Skeletal muscle cell (primary cell): ENCODE measurements around the gene CACTIN.
"Not testable (repeated sequence)": the region's sequence is repeated elsewhere in the genome, so short reads cannot be mapped to it uniquely, and the experiment has no call there.

Experiments used
- DNase-seq: peaks from one replicate; pipeline ENCODE4 v3.0.0-alpha.2; 2010; ENCODE audit warnings: low read depth
- H3K4me3 ChIP-seq: 2 replicates; pipeline ENCODE4 v1.5.1; 2011; ENCODE audit warnings: low read depth, mild to moderate bottlenecking, control low read depth, low read length, moderate library complexity

Gene CACTIN

DNA sequence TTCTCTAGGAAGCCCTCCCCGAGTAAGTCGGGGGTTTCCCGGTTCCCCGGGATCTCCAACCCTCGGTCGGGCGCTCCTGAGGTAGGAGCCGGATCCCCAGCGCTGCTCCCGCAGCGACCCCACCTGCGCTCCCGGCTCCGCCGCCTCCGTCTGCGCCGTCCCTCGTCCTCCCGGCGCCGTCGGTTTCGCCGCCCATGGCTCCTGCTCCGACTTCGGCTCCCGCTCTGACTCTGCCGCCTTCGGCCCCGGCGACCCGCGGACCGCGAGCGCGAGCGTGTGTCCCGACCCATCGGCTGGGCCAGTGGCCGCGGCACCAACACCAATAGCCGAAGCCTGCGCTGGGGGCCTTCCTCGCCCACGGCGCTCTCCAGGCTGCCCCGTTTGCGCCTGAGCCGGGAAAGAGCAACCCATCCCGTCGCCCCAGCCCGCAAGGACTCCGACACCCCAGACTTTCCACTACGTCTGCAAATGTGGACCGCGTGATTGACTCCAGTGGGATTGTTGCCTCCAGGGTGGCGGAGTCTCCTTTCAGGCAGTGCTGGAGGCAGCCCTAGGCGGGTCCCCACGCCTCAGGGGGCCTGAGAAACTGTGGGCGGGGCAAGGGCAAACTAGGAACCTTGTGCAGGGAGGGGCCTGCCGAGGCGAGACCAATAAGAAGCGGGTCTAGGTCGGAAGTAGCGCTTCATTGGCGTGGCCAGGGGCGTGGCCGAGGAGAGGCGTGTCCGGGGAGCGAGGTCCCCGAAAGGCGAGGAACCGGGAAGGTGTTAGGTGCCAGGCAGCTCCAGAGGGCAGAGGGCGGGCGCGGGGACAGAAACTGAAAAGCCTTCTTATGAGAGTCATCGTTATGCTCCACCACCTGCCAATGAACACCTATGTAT is at the start of gene CACTIN:
TSS of gene CACTIN (minus strand) at position 318 of the 878 bp plus-strand sequence. CDS start at position 290, 28 bp downstream.
- peak; percentile 94 for DNase-seq

DNA sequence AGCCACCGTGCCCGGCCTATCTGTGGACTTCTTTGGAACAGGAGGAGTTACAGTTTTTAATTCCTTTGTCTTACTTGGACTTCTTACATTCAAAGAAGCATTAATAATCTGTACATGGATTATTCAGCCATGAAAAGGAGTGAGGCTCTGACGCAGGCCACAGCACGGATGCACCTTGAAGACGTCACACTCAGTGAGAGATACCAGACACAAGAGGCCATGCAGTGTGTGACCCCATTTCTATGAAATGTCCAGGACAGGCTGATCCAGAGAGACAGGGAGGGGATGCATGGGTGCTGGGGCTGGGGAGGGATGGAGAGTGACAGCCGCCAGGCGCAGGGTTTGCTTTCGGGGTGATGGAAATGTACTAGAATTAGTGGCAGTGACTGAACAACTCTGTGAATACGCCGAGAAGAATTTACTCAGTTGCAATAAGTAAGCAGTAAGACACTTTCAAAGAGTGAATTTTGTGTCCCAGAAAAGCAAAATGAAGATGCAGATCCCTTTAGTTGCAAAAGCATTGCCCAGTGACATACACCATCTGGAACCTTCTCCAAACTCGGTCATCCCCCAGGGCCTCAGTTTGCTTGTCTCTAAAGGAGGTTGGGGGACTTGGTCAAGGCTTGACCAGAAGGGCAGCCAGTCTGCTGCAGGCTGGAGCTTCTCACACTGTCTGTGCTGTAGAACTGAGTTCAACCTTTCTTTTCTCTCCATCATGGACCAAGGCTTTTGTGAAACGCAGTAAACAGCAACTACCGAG is 48.4 kb upstream of the CACTIN start:
- DNase-seq, result no peak

More for the DNA sequence above, at the start of gene CACTIN:
- peak within 1 kb of the TSS; percentile 97 for H3K4me3 ChIP-seq

DNA sequence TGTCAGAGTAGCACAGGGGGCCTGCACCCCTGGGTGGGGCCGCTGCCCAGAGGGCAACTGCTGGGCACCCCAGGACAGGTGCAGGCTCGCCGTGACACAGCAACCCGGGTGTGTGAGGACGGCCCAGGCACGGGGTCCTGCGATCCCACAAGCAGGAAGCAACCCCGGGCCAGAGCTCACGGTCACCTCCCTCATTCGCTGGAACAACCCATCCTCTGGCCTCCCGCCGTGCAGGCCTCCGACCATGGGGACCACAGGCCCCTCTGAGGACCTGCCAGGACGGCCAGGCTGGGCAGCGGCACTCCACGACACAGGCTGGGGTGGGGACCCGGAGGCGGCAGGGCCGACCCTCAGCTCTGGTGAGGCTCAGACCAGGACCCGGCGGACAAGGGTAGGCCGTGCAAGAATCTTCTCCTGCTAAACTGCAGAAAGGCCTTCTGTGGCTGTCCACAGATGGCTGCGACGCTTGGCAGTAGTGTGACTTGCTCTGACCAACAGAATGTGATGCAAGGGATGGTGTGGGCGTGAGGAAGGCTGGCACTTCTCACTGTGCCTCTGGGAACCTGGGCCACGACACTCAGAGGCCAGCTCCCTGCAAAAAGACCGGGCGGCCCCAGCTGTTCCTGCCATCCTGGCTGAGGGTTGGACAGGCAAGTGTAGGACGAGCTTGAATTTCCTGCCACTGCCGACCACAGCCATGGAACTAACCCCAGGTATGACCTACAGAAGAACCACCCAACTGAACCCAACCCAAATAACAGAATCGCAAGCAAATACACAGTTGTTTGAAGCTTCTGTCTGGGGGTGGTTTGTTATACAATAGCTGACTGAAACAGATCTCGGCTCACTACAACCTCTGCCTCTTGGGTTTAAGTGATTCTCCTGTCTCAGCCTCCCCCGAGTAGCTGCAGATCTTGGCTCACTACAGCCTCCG is 47.2 kb upstream of the CACTIN start:
- H3K4me3 ChIP-seq, result no peak overlapping the region
- no peak for DNase-seq

More for the DNA sequence above, 48.4 kb upstream of the CACTIN start:
- no peak overlapping the region for H3K4me3 ChIP-seq

DNA sequence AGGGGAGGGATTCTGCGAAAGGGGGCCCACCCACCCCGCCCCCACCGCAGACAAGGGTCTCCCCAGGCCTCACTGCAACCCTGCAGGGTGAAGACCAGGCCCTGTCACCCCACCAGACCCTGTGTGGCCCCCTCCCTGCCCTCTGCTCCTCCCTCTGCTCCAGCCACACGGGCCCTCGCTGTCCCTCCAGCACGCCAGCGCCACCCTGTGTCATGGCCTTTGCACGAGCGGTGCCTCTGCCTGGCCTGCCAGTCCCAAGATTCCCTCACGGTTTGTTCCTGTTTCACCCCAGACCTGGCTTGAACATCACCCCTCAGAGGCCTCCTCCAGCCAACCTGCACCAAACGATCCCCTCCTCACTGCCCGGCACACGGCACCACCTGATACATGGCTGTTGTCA is 46.4 kb upstream of the CACTIN start:
- no peak overlapping the region for H3K4me3 ChIP-seq
- no peak for DNase-seq

DNA sequence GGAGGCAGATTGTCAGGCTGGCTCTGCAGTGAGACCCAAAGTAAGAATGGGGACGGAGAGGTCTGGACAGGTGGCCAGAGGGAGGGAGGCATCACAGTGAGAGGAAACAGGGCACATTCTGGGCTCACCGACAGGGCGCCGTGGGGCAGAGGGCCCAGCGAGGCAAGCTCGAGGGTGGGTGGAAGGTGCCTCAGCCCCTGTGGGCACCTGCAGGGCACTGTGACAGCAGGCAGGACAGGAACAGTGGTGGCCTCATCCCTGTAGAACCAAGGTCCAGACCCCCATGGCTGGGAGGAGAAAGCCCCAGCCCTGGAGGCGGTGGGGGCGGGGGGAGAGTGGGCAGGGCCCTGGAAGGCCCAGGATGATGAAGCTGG is 46.0 kb upstream of the CACTIN start:
- no peak overlapping the region for H3K4me3 ChIP-seq
- DNase-seq, result no peak

DNA sequence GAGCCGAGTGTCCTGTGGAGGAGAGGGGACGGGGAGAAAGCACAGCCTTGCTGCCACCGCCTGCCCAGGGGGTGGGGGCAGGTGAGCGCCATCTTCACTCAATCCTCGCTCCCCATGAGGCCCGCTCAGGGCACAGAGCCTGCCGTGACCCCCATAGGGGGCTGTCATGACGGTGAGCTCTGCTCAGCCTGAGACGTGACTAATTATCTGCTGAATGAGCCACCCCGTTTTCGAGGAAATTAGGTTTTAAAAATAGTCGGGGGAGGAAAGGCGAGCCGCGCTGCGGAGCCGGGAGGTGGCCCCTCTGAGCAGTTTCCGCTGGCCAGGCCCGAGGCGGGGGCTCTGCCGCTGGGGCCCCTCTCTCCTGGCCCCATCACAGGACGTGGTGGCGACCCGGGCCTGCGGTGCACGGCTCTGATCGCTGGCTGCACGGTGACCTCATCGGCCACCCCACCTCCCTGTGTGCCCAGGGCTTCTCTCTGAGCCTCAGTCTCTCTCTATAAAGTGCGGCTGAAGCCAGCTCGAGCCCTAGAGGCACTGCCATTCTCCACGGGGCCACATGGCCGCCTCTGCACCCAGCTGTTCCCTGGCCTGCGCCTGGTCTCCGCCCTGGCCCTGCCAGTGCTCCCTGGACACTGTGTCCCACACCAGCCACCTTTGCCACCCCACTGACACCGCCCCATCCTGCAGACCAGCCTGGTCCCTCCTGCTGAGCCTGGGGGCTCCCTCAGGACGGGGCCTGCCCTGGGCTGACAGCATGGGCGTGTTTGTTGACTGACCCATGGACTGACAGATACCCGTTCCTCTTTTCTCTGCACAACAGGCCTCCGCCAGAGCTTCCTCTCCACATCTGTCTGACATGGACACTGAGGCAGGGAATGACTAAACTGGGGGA is 45.3 kb upstream of the CACTIN start:
- H3K4me3 ChIP-seq, result no peak overlapping the region
- no peak for DNase-seq

DNA sequence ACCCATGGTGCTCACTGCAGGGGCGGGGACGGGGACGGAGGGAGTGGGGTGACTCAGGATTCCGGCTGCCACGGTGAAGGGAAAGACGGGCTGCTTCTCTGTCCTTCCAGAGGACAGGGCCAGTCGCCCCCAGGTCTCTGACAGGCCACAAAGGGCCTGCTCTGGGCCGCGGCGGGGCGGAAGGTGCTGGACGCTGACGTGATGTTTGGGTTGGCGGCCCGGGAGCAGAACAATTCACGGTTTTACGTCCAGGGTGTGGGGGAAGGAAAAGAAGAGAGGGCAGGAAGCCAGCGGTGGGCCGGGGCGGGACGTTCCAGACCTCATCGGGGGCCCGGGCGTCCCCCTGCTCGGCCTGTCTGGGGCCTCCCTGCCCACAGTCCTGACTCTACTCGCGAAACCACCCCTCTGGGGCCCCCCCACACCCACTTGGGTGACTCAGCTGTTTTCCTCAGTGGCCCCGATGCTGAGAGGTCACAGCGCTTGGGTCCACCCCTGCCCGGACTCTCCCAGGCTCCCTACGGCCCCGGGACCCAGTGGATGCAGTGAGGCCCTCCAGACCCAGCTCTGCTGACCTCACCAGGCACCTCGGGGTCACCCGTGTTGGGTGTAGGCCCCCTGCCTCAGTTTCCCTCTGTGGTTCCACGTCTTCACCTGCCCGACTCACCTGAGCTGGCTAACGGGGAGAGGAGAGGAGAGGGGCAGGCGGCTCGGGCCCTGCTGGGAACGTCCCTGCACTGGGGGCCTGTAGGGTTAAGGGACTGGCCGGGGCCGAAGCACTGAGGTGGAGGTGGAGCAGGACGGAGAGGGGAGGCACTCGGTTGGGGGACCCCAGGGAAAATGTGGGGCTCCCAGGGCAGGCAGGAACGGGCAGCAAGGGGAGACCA is 44.4 kb upstream of the CACTIN start:
- DNase-seq, result peak; percentile 60
- H3K4me3 ChIP-seq, result no peak overlapping the region

DNA sequence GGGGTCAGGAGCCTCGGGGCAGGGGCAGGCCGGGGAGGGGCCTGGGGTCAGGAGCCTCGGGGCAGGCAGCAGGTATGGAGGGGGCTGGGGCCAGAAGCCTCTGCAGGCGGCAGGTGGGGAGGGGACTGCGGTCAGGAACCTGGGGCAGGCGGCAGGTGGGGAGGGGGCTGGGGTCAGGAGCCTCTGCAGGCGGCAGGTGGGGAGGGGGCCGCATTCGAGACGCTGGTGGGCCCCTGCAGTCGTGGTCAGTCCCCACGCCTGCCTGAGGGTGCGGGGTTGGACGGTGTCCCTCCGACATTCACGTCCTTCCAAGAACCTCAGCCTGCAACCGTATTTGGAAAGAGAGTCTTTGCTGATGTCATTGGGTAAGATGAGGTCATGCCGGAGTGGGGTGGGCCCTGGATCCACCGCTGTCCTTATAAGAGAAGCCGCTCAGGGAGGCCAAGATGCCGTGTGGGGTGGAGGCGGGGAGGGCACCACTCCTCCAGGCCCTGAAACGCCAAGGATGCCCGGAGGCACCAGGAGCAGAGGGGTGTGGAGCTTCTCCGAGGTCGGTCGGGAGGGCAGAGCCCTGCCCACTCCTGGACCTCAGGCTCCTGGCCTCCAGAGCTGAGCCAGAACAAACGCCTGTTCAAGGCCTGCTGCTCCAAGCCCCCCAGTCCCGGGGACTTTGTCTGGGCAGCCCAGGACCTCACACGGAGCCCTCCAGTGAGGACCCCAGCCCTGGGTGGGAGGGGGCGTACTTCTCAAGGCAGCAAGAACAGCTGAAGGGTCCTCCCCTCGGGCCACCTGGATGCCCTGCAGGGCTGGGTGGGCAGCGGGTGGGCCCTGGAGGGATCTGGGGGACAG is 43.6 kb upstream of the CACTIN start:
- peak overlapping the region; percentile 24 for H3K4me3 ChIP-seq
- peak; percentile 79 for DNase-seq

DNA sequence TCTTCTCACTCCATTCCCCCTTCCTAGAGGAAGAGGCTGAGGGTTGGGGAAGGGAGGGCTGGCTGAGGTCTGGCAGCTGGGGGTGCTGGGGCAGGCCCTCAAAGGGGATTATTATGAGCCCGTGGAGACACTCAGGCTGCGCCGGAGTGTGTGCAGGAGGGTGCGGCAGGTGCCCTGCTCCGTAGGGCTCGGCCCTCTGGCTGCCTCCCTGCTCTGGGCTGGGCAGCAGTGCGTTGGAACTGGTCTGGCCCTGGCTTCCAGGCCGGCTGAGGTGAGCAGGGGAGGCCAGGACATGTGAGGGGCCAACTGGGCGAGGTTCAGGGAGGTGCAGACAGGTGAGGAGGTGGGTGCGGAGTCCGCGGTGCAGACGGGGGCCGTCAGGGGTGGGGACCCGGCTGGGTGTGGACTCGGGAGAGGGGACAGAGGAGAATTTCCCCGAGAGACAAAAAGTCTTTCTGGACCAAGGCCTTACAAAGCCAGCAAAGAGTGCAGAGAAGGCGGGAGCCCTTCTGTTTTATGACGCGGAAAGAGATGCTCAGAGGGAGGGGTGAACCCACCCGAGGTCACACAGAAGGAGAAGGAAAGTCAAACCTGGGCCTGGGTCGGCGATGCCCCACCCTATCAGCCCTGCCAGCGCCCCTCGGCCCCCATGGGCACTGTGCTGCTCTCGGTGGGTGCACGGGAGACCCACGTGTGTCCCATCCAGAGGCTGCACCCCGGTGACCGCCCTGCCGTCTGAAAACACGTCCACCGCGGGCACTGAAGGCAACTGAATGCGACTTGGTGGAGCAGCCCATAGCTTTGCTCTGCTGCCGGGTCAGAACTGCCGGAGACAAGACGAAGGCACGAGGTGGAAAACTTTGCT is 42.7 kb upstream of the CACTIN start:
- no peak overlapping the region for H3K4me3 ChIP-seq
- no peak for DNase-seq

DNA sequence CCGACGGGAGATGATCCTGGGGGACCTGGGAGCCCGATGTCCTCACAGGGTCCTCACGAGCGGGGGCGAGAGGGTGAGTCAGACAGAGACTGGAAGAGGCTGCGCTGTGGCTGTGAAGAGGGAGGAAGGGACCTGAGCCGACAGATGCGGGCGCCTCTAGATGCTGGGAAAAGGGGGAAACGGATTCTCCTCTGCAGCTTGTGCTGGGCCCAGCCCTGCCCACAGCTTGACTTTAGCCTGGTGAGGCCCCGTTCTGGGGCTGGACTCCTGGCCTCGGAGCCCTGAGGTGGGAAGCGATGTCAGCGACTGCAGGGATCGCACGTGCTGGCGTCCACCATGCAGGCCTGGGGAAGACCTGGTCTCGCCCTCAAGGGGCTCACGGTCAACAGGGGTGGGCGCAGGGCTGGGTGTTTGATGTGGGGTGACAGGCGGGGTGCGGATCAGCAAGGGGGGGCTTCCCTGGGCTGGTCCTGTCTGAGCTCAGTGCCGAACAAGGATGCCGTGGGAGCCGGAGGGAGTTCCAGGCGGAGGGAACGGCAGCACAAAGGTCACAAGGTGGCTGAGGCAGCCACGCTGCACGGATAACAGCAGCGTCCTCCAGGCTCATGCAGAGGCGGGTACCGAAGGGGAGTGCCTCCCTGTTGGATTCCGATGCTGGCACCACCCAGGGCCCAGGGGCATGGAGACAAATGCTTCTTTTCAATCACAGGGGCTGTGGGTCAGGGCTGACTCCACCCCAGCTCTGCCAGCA is 41.9 kb upstream of the CACTIN start:
- peak; percentile 44 for DNase-seq
- no peak overlapping the region for H3K4me3 ChIP-seq

DNA sequence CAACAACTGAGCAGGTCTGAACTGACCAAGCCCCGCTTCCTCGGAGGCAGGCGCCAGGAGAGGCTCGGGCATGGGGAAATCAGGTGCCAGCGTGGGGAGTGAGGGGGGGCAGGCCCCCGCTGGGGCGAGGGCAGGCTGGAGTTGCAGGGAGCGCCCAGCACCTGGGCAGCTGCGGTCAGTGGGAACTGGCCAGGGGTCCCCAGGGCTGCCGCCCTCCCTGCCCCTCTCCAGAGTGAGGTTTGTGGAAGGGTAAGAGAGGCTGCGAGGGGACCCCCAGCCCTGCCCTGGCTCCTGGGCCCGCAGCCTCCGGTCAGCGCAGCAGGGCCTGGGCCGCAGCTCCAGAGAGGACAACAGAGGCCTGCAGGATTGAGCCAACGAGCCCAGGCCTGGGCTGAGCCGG is 41.2 kb upstream of the CACTIN start:
- DNase-seq, result no peak
- H3K4me3 ChIP-seq, result no peak overlapping the region

DNA sequence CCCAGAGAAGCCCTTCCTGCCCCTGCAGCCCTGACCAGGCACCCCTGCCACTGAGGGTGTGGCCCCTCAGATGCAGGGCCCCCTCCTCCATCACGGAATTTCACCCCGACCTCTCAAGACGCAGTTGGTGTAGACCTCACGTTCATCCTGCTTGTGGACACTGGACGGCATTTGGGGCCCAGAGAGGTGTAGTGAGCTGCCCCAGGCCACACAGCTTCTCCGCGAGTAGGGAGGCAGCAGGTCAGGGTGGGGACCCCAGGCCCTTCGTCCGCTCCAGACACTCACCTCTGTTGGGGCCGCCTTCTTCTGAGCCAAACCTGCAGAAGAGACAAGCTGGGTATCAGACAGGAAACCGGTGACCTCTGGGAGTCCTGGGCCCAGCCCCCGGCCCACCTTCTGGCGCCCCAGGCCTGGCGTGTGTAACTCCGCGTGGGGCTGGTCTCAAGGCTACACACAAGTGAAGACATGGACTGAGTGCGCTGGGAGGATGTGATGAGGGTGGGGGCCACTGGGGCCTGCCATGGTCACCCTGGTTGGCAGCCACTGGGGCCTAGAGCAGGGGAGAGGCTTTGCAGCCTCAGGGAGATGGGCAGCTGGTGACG is 40.5 kb upstream of the CACTIN start:
- no peak overlapping the region for H3K4me3 ChIP-seq
- DNase-seq, result no peak

DNA sequence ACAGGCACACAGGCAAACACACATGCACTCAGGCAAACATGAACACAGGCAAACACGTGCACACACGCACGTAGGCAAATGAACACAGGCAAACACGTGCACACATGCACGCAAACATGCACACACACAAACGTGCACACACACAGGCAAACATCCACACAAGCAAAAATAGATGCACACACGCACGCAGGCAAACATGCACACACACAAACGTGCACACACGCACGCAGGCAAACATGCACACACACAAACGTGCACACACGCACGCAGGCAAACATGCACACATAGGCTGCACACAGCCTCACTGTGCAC is 39.9 kb upstream of the CACTIN start:
- H3K4me3 ChIP-seq, DNase-seq: not testable (repeated sequence)

DNA sequence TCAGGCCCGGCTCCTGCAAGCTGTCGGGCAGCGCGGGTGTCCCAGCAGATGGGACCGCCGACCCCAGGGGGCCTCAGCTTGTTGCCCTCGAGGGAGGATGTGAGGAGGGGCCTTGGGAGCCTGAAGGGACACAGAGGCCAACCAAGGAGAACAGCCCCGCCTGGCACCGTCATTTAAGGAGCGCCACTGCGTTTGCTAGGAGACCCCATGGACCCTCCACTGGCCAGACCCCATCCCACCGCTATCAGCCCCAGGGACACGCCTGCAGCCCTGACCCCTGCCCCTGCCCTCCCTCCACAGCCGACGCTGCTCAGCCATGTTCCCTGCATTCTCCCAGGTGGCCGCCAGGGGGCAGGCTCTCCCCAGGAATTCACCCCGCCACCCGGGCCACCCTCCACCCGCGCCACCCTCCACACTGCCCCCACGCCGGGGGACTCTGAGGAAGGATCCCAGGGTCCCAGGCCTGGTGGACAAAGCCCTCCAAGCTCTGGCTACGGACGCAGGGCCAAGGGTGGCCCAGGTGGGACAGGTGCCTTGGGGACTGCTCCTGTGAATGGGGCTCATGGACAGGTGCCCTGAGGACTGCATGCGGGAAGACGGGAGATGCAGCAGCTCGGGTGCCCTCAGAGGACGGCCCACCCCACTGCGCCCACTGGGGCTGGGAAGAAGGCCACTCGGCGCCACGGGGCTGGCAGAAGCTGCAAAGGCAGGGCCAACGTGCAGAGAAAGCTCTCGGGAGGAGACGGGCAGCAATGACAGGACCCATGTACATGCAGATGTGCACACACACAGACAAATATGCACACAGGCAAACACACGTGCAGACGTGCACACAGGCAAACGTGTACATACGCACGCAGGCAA is 39.3 kb upstream of the CACTIN start:
- H3K4me3 ChIP-seq, result no peak overlapping the region

More for the DNA sequence above, 39.3 kb upstream of the CACTIN start:
- no peak for DNase-seq
